Measurements from ENCODE around the gene GPR160.

The GPR160 gene

GRCh38 chr3:170056710-170057454 lies 19.1 kb downstream of the GPR160 start:
- peaks cover 5% of the 10 kb centered on the region; the same call in 1 of the 2 replicates for H3K9me3 ChIP-seq (ENCODE audit: insufficient read depth, low read length)
- no peak for DNase-seq (ENCODE audit: low read depth, low spot score)
- no peaks in the 10 kb centered on the region for H3K27me3 ChIP-seq (ENCODE audit: insufficient read depth, insufficient read length)
- no peaks in the 10 kb centered on the region for H3K4me1 ChIP-seq (ENCODE audit: insufficient read depth, insufficient read length)
- no peak overlapping the region for H3K4me3 ChIP-seq (ENCODE audit: insufficient read length, low read depth)
- H3K9ac ChIP-seq (ENCODE audit: insufficient read length, low read depth): no peak overlapping the region
- no peak for TF ChIP-seq ZNF274 (IDR thresholded peaks at IDR 0.05; ENCODE audit: low read depth, low read length)
- no peak for TF ChIP-seq SUZ12 (IDR thresholded peaks at IDR 0.05; ENCODE audit: extremely low read depth, insufficient read depth, insufficient read length)
- TF ChIP-seq YY1 (IDR thresholded peaks at IDR 0.05; ENCODE audit: insufficient read depth, insufficient read length): no peak
- no peaks in the 10 kb centered on the region for H3K36me3 ChIP-seq (ENCODE audit: insufficient read depth, insufficient read length, low read length)

GRCh38 chr3:170057550-170057949 lies 19.8 kb downstream of the GPR160 start:
- DNase-seq (ENCODE audit: low read depth, low spot score): no peak
- no peaks in the 10 kb centered on the region for H3K36me3 ChIP-seq (ENCODE audit: insufficient read depth, insufficient read length, low read length)
- no peaks in the 10 kb centered on the region for H3K27me3 ChIP-seq (ENCODE audit: insufficient read depth, insufficient read length)
- TF ChIP-seq SUZ12 (IDR thresholded peaks at IDR 0.05; ENCODE audit: extremely low read depth, insufficient read depth, insufficient read length): no peak
- TF ChIP-seq ZNF274 (IDR thresholded peaks at IDR 0.05; ENCODE audit: low read depth, low read length): no peak
- no peak for TF ChIP-seq YY1 (IDR thresholded peaks at IDR 0.05; ENCODE audit: insufficient read depth, insufficient read length)
- H3K9me3 ChIP-seq (ENCODE audit: insufficient read depth, low read length): no peaks in the 10 kb centered on the region
- no peak overlapping the region for H3K9ac ChIP-seq (ENCODE audit: insufficient read length, low read depth)
- H3K4me1 ChIP-seq (ENCODE audit: insufficient read depth, insufficient read length): no peaks in the 10 kb centered on the region
- no peak overlapping the region for H3K4me3 ChIP-seq (ENCODE audit: insufficient read length, low read depth)

GRCh38 chr3:170058127-170058526 lies 20.3 kb downstream of the GPR160 start:
- Histone ChIP-seq H3K9ac (ENCODE audit: insufficient read length, low read depth) (no peak overlapping the region), H3K4me1 (ENCODE audit: insufficient read depth, insufficient read length) (no peaks in the 10 kb centered on the region), H3K9me3 (ENCODE audit: insufficient read depth, low read length) (no peaks in the 10 kb centered on the region), H3K36me3 (ENCODE audit: insufficient read depth, insufficient read length, low read length) (no peaks in the 10 kb centered on the region), H3K4me3 (ENCODE audit: insufficient read length, low read depth) (no peak overlapping the region), H3K27me3 (ENCODE audit: insufficient read depth, insufficient read length) (no peaks in the 10 kb centered on the region)
- TF ChIP-seq YY1 (IDR thresholded peaks at IDR 0.05; ENCODE audit: insufficient read depth, insufficient read length): no peak
- no peak for TF ChIP-seq ZNF274 (IDR thresholded peaks at IDR 0.05; ENCODE audit: low read depth, low read length)
- no peak for TF ChIP-seq SUZ12 (IDR thresholded peaks at IDR 0.05; ENCODE audit: extremely low read depth, insufficient read depth, insufficient read length)
- no peak for DNase-seq (ENCODE audit: low read depth, low spot score)

- H3K27me3 ChIP-seq (ENCODE audit: insufficient read depth, insufficient read length): no peaks in the 10 kb centered on the region
- no peak overlapping the region for H3K4me3 ChIP-seq (ENCODE audit: insufficient read length, low read depth)
- no peaks in the 10 kb centered on the region for H3K4me1 ChIP-seq (ENCODE audit: insufficient read depth, insufficient read length)
- TF ChIP-seq YY1 (IDR thresholded peaks at IDR 0.05; ENCODE audit: insufficient read depth, insufficient read length) (no peak), ZNF274 (IDR thresholded peaks at IDR 0.05; ENCODE audit: low read depth, low read length) (no peak), SUZ12 (IDR thresholded peaks at IDR 0.05; ENCODE audit: extremely low read depth, insufficient read depth, insufficient read length) (no peak)
- H3K9me3 ChIP-seq (ENCODE audit: insufficient read depth, low read length): no peaks in the 10 kb centered on the region
- no peak for DNase-seq (ENCODE audit: low read depth, low spot score)
- no peaks in the 10 kb centered on the region for H3K36me3 ChIP-seq (ENCODE audit: insufficient read depth, insufficient read length, low read length)
- no peak overlapping the region for H3K9ac ChIP-seq (ENCODE audit: insufficient read length, low read depth)
These were observed 21.7 kb downstream of the GPR160 start for GRCh38 chr3:170059447-170059846.

GRCh38 chr3:170062068-170062467 lies 24.3 kb downstream of the GPR160 start:
- H3K36me3 ChIP-seq (ENCODE audit: insufficient read depth, insufficient read length, low read length): no peaks in the 10 kb centered on the region
- no peaks in the 10 kb centered on the region for H3K4me1 ChIP-seq (ENCODE audit: insufficient read depth, insufficient read length)
- H3K4me3 ChIP-seq (ENCODE audit: insufficient read length, low read depth): no peak overlapping the region
- TF ChIP-seq ZNF274 (IDR thresholded peaks at IDR 0.05; ENCODE audit: low read depth, low read length) (no peak), YY1 (IDR thresholded peaks at IDR 0.05; ENCODE audit: insufficient read depth, insufficient read length) (no peak), SUZ12 (IDR thresholded peaks at IDR 0.05; ENCODE audit: extremely low read depth, insufficient read depth, insufficient read length) (no peak)
- H3K27me3 ChIP-seq (ENCODE audit: insufficient read depth, insufficient read length): no peaks in the 10 kb centered on the region
- no peak overlapping the region for H3K9ac ChIP-seq (ENCODE audit: insufficient read length, low read depth)
- DNase-seq (ENCODE audit: low read depth, low spot score): no peak
- no peaks in the 10 kb centered on the region for H3K9me3 ChIP-seq (ENCODE audit: insufficient read depth, low read length)

- H3K9me3 ChIP-seq (ENCODE audit: insufficient read depth, low read length): no peaks in the 10 kb centered on the region
- DNase-seq (ENCODE audit: low read depth, low spot score): no peak
- H3K27me3 ChIP-seq (ENCODE audit: insufficient read depth, insufficient read length): no peaks in the 10 kb centered on the region
- no peaks in the 10 kb centered on the region for H3K4me1 ChIP-seq (ENCODE audit: insufficient read depth, insufficient read length)
- H3K4me3 ChIP-seq (ENCODE audit: insufficient read length, low read depth): no peak overlapping the region
- no peaks in the 10 kb centered on the region for H3K36me3 ChIP-seq (ENCODE audit: insufficient read depth, insufficient read length, low read length)
- no peak overlapping the region for H3K9ac ChIP-seq (ENCODE audit: insufficient read length, low read depth)
- no peak for TF ChIP-seq YY1 (IDR thresholded peaks at IDR 0.05; ENCODE audit: insufficient read depth, insufficient read length)
- TF ChIP-seq ZNF274 (IDR thresholded peaks at IDR 0.05; ENCODE audit: low read depth, low read length): no peak
- TF ChIP-seq SUZ12 (IDR thresholded peaks at IDR 0.05; ENCODE audit: extremely low read depth, insufficient read depth, insufficient read length): no peak
These were observed 25.0 kb downstream of the GPR160 start for GRCh38 chr3:170062769-170063168.

- Histone ChIP-seq H3K4me3 (ENCODE audit: insufficient read length, low read depth) (no peak overlapping the region), H3K4me1 (ENCODE audit: insufficient read depth, insufficient read length) (no peaks in the 10 kb centered on the region), H3K36me3 (ENCODE audit: insufficient read depth, insufficient read length, low read length) (no peaks in the 10 kb centered on the region), H3K27me3 (ENCODE audit: insufficient read depth, insufficient read length) (no peaks in the 10 kb centered on the region), H3K9ac (ENCODE audit: insufficient read length, low read depth) (no peak overlapping the region), H3K9me3 (ENCODE audit: insufficient read depth, low read length) (no peaks in the 10 kb centered on the region)
- no peak for DNase-seq (ENCODE audit: low read depth, low spot score)
- TF ChIP-seq YY1 (IDR thresholded peaks at IDR 0.05; ENCODE audit: insufficient read depth, insufficient read length): no peak
- TF ChIP-seq ZNF274 (IDR thresholded peaks at IDR 0.05; ENCODE audit: low read depth, low read length): no peak
- TF ChIP-seq SUZ12 (IDR thresholded peaks at IDR 0.05; ENCODE audit: extremely low read depth, insufficient read depth, insufficient read length): no peak
These were observed 25.9 kb downstream of the GPR160 start for GRCh38 chr3:170063691-170064090.

All from NT2/D1 (cell line).